Prostate gland (tissue), 2 donors: ENCODE measurements around the gene SLC25A33.

Experiments used
- CTCF ChIP-seq, 4 experiments: fragments of 200-600 bp in 2 of 4; fragments of 450-650 bp in 2 of 4; sonication (generic) in 2 of 4; IDR thresholded peaks; 1 replicate in 3 of 4; 2 replicates in 1 of 4; pipeline ENCODE4 v1.5.1; 2016 to 2019; ENCODE audit warnings: antibody characterized with exemption in 4 of 4, mild to moderate bottlenecking in 2 of 4, moderate library complexity in 2 of 4
- POLR2AphosphoS5 ChIP-seq: sonication (generic); formaldehyde crosslinking; IDR thresholded peaks from one replicate; pipeline ENCODE4 v1.6.1; 2017; ENCODE audit warnings: antibody characterized with exemption

- TF ChIP-seq CTCF (IDR thresholded peaks at IDR 0.05) (no peak), POLR2AphosphoS5 (no peak)
Observed at GRCh38 chr1:9529190-9529589, 10.1 kb upstream of the SLC25A33 start.
